Thyroid gland (tissue), 4 donors: Measurements from ENCODE around the gene LCE6A.

Experiments used
- POLR2A ChIP-seq, 2 donors: fragments of 450-650 bp; IDR thresholded peaks; one replicate each; pipeline ENCODE4 v1.6.1; 2017; ENCODE audit warnings: antibody characterized with exemption in 2 of 2, mild to moderate bottlenecking in 2 of 2, moderate library complexity in 1 of 2
- TF ChIP-seq, protein P1 (sequence below), 6 experiments: fragments of 200-600 bp in 3 of 6; fragments of 450-650 bp in 3 of 6; sonication (generic) in 3 of 6; IDR thresholded peaks; one replicate each; pipeline ENCODE4 v1.5.1; 2016 to 2019; ENCODE audit warnings: antibody characterized with exemption in 6 of 6, mild to moderate bottlenecking in 2 of 6, inconsistent platforms in 1 of 6, moderate library complexity in 1 of 6

DNA sequence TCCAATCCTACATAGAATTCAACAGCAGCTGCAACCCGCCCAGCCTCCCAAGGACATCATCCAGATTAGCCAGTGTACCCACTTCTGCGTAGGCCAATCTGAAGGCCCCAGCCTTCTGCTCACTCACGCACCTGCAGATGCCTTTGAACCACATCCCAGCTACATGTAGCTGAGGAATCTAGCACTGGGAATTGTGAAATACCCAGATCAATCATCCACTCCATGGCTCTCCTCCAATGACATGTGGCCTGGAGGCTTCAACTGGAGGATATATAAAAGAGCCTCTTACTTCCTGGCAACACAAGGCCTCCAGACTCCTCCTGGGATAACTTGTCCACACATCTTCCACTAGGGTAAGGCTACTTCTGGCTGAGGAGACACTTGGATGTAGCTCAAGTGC lies at the start of gene LCE6A:
- TF ChIP-seq, protein P1, sequence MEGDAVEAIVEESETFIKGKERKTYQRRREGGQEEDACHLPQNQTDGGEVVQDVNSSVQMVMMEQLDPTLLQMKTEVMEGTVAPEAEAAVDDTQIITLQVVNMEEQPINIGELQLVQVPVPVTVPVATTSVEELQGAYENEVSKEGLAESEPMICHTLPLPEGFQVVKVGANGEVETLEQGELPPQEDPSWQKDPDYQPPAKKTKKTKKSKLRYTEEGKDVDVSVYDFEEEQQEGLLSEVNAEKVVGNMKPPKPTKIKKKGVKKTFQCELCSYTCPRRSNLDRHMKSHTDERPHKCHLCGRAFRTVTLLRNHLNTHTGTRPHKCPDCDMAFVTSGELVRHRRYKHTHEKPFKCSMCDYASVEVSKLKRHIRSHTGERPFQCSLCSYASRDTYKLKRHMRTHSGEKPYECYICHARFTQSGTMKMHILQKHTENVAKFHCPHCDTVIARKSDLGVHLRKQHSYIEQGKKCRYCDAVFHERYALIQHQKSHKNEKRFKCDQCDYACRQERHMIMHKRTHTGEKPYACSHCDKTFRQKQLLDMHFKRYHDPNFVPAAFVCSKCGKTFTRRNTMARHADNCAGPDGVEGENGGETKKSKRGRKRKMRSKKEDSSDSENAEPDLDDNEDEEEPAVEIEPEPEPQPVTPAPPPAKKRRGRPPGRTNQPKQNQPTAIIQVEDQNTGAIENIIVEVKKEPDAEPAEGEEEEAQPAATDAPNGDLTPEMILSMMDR (IDR thresholded peaks at IDR 0.05): no peak
- no peak for TF ChIP-seq POLR2A (IDR thresholded peaks at IDR 0.05)
